Memory B cell (primary cell): ENCODE measurements around the gene CTNNB1.

Source experiments
- ATAC-seq: fragments of 150-1000 bp; cut with Tn5 transposase; 2 replicates; pipeline ENCODE4 v1.10.0; 2021; ENCODE audit warnings: low read depth, mild to moderate bottlenecking, moderate library complexity
- DNase-seq, 2 donors: peaks; one replicate each; pipeline ENCODE4 v3.0.0; 2022; ENCODE audit warnings: low spot score in 2 of 2
- H3K27ac Mint-ChIP-seq: one replicate; pipeline ENCODE4 v1.8.0; 2022; ENCODE audit warnings: mild to moderate bottlenecking, moderate library complexity, mixed read lengths
- H3K27me3 Mint-ChIP-seq: one replicate; pipeline ENCODE4 v1.8.0; 2022; ENCODE audit warnings: mixed read lengths
- H3K36me3 Mint-ChIP-seq: one replicate; pipeline ENCODE4 v1.8.0; 2022; ENCODE audit warnings: mild to moderate bottlenecking, mixed read lengths
- H3K4me1 Mint-ChIP-seq: one replicate; pipeline ENCODE4 v1.8.0; 2022; ENCODE audit warnings: mixed read lengths
- H3K4me3 Mint-ChIP-seq: one replicate; pipeline ENCODE4 v1.8.0; 2022; ENCODE audit warnings: mild to moderate bottlenecking, moderate library complexity, mixed read lengths
- H3K9me3 Mint-ChIP-seq: one replicate; pipeline ENCODE4 v1.8.0; 2022; ENCODE audit warnings: mixed read lengths

CTNNB1 gene

DNA sequence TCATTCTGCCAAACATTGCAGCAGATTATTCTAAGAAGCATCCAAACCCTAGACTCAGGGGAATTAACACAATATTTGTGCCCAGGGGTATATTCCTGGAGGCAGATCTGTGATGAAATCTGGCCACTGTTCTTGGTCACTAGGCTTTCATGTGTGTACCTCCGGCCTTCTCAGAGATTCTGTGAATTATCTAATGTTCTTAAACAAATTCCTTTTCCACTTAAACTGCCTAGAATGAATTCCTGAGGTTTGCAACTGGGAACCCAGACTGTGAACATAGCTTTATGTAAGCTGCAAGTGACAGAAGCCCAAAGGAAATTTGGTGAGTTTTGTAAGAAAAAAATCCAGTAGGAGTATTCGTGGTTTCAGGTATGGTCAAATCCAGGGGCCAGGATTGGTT, 20.7 kb upstream of the CTNNB1 start:
- Mint-ChIP-seq H3K36me3 (no peaks in the 10 kb centered on the region), H3K4me1 (no peaks in the 10 kb centered on the region), H3K9me3 (no peaks in the 10 kb centered on the region), H3K27me3 (peaks cover 13% of the 10 kb centered on the region), H3K27ac (no peak overlapping the region), H3K4me3 (no peak overlapping the region)
- ATAC-seq (no peak), DNase-seq (no peak)

DNA sequence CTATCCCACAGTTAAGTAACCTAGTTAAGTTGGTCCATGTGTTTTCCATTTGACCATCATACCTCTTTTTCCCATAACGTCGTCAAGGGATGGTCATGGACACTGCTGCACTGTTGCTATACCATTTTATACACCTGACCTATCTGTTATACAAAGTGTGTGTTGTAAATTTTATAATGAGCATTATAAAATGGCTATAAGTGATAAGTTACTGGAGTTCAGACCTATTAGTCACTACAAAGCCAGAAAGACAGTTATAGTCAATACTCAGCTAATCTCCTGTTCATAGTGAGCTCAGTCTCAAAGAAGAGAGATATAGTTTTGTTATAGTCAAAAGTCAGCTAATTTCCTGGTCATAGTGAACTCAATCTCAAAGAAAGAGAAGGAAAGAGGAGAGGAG, 18.9 kb upstream of the CTNNB1 start:
- H3K36me3 Mint-ChIP-seq, result no peaks in the 10 kb centered on the region
- DNase-seq (no peak), ATAC-seq (no peak)
- H3K9me3 Mint-ChIP-seq, result no peaks in the 10 kb centered on the region
- no peaks in the 10 kb centered on the region for H3K4me1 Mint-ChIP-seq
- no peak overlapping the region for H3K4me3 Mint-ChIP-seq
- H3K27me3 Mint-ChIP-seq, result peaks cover 10% of the 10 kb centered on the region
- H3K27ac Mint-ChIP-seq, result no peak overlapping the region

DNA sequence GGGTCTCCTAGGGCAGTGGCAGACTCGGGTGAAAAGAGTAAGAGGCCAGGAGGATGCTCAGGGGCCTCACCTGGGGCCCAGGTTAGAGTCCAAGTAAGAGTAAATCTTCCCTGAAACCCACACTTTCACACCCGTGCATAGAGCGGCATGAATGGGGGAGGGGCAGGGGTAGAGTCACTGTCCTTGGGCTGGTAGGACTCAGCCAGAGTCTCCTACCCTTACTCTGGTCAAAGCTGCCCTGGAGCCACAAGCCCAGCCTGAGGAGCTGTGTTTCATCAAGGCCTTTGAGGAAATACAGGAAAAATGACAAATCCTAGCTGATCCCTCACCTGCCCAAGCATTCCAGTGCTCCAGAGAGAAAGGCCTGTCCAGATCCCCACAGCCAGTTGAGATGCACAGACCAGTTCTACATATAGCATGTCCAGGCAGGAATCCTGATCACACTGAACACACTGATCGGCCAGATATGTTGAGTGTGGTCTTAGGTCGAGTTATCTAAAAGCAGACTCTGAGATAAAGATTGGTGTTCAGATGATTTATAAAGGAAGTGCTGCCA, 16.7 kb upstream of the CTNNB1 start:
- H3K4me1 Mint-ChIP-seq, result no peaks in the 10 kb centered on the region
- no peak for DNase-seq

DNA sequence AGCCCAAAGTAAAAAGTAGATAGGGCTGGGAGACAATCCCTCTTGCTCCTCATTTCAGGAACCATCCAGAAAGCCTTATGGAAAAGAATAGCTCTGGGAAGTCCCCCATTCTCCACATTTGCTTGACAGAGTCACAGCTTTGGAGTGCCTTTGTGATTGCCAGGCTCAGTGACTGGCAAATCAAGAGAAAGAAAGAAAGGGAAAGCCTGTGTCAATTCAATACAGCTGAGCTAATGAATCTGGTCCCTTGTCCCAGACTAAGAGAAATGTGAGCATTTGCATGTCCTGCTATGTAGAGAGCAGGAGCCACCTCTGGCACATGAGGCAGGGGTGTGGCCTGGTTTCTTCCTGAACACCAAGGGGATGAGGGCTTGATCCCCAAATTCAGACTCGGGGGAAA, 14.9 kb upstream of the CTNNB1 start:
- Mint-ChIP-seq H3K27ac (no peak overlapping the region), H3K4me3 (no peak overlapping the region), H3K9me3 (no peaks in the 10 kb centered on the region), H3K4me1 (no peaks in the 10 kb centered on the region), H3K27me3 (peaks cover 6% of the 10 kb centered on the region), H3K36me3 (no peaks in the 10 kb centered on the region)
- ATAC-seq (no peak), DNase-seq (no peak)

More for the DNA sequence above, 16.7 kb upstream of the CTNNB1 start:
- Mint-ChIP-seq H3K9me3 (no peaks in the 10 kb centered on the region), H3K27me3 (peaks cover 6% of the 10 kb centered on the region), H3K27ac (no peak overlapping the region), H3K4me3 (no peak overlapping the region), H3K36me3 (no peaks in the 10 kb centered on the region)
- no peak for ATAC-seq

DNA sequence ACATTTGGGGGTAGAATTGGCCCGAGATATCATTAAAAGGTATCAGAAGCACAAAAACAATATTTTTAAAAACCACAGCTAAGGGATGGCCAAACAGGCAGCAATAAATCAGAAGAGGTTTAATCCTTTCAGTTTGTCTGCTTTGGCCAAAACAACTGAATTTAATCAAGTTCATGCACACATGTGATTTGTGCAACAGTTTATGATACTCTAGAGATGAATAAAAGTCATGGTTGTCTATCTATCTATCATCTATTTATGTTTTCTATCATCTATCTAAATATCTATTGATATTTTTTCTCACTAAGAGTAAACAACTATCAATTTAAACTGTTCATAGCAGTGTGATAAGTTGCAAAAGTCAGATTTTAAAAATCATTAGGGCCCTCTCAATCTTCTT, 13.0 kb upstream of the CTNNB1 start:
- H3K9me3 Mint-ChIP-seq, result no peaks in the 10 kb centered on the region
- H3K4me1 Mint-ChIP-seq, result peaks cover 9% of the 10 kb centered on the region
- ATAC-seq (no peak), DNase-seq (no peak)
- no peak overlapping the region for H3K27ac Mint-ChIP-seq
- H3K36me3 Mint-ChIP-seq, result no peaks in the 10 kb centered on the region
- peaks cover 1% of the 10 kb centered on the region for H3K27me3 Mint-ChIP-seq
- H3K4me3 Mint-ChIP-seq, result no peak overlapping the region

DNA sequence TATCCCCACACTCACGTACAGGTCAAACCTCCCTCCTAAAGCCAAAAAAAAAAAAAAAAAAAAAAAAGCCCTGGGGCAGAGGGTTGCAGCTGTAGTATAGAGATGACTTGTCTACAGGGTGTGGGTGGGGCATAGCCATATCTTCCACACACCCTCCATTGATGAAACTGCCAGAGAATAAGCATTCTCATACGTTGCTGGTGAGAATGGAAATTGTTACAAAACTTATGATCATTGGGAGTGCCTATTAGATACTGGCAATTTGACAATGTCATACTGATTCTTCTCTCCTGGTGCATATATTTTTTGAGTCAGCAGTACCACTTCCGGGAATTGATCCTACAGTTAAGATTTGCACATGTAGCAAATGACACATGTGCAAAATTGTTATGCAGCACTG, 11.0 kb upstream of the CTNNB1 start:
- Mint-ChIP-seq H3K36me3 (no peaks in the 10 kb centered on the region), H3K27ac (no peak overlapping the region), H3K4me1 (peaks cover 9% of the 10 kb centered on the region), H3K4me3 (no peak overlapping the region), H3K27me3 (no peaks in the 10 kb centered on the region), H3K9me3 (no peaks in the 10 kb centered on the region)
- ATAC-seq (no peak), DNase-seq (no peak)

DNA sequence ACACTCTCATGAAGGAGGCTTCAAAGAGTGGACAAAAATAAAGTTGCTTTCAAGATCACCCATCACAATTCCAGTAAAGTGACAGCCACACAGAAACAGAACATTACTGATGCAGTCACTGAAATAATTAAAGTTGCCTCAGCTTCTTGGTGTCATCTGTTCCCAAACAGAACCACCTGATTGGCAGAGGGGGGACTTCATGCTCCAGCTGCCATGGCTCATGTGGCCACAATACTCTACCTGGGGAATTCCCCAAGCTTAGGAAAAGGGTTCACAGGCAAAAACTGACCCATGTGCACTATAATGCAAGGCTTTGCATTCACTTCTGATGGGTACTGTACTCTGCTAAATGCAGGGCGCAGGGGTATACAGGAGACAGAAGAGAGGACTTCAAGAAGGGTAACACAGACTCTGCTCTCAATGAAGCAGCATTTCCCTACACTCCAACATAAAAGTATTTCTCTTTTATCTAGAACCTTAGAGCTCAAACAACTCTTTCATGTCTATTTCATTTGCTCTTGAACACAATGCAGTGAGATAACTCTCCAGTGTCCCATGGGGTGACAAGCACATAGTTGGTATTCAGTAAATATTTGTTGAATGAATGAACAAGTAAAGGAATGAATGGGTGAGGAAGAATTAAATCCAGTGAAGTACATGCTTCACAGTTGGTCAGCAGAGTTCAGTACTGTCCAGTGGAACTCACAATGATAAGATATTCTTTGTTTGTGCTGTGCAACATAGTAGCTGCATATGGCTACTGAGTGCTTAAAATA, 8.6 kb upstream of the CTNNB1 start:
- Mint-ChIP-seq H3K27ac (no peak overlapping the region), H3K9me3 (no peaks in the 10 kb centered on the region), H3K36me3 (no peaks in the 10 kb centered on the region), H3K4me1 (peaks cover 9% of the 10 kb centered on the region), H3K4me3 (no peak overlapping the region), H3K27me3 (no peaks in the 10 kb centered on the region)
- DNase-seq (no peak), ATAC-seq (peak; percentile 88)

DNA sequence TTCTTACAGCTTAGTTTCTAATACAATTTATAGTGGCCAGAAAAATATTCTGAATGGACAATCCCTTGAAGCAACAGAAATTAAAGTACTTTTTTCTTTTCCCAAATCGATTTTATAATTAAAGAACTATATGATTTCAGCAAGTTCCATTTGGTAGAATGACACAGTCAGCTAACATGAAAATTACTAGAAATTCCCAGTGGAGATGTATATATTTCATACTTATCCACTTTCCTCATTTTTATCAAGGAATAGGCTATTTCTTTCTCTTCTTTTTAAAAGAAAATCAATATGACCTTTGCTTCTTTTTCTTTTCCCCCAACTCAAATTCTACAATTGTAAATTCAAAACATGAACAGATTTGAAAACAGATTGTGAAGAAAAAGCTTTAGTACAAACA, 6.4 kb upstream of the CTNNB1 start:
- H3K36me3 Mint-ChIP-seq, result no peaks in the 10 kb centered on the region
- no peaks in the 10 kb centered on the region for H3K27me3 Mint-ChIP-seq
- DNase-seq (no peak), ATAC-seq (no peak)
- no peak overlapping the region for H3K27ac Mint-ChIP-seq
- H3K4me3 Mint-ChIP-seq, result no peak overlapping the region
- H3K9me3 Mint-ChIP-seq, result no peaks in the 10 kb centered on the region
- peaks cover 9% of the 10 kb centered on the region for H3K4me1 Mint-ChIP-seq

DNA sequence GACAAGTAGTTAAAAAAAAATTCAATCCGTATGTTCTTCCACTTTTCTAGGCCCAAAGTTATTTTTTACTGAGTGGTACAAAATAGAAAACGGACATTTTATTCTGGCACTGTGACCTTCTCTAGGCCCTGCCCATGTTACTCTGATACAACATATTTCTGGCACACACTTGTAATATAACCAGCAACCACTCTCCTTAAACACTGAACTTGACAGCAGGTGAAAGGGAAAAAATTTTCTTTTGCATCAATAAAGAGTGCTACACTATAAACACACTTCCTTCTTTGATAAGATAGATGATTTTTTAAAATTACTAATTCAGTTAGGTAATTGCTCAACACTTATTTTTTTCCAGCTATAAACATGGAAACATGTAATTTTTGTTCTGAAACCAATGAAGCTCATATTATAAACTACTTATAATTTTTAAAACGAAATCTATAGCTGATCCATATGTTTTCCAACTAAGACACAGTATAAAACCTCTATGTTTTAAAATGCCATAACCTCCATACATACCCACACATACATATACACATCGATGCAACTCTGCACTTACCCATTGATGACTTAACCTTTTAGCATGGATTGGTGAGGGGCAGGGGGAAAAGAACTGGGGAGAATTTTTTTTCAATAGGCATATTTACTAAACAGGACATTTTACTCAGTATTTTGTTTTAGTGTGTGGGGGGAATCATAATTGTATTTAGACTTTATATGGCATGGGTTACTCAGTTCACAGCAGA, 5.3 kb upstream of the CTNNB1 start:
- no peak overlapping the region for H3K27ac Mint-ChIP-seq
- no peaks in the 10 kb centered on the region for H3K36me3 Mint-ChIP-seq
- H3K27me3 Mint-ChIP-seq, result no peaks in the 10 kb centered on the region
- ATAC-seq (no peak), DNase-seq (no peak)
- H3K9me3 Mint-ChIP-seq, result no peaks in the 10 kb centered on the region
- peaks cover 12% of the 10 kb centered on the region for H3K4me1 Mint-ChIP-seq
- no peak overlapping the region for H3K4me3 Mint-ChIP-seq

DNA sequence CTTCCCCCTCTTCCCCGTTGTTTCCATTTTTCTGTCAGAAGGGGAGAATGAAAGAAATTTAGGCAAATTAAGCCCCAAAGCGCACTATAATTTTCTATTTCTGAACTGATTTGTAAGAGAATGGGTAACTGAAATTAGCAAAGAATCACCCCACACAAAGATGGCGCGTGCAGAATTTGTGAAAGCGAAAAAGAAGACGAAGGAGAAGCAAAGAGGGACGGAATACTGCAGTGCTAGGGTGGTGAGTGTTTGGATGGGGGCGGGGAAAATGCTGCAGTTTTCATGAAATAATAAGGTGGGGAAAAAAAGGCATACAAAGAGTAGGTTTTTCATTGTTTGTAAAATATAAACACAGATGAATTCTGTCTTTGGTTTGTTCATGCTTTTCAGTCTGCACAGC, 4.6 kb upstream of the CTNNB1 start:
- Mint-ChIP-seq H3K9me3 (no peaks in the 10 kb centered on the region), H3K27me3 (no peaks in the 10 kb centered on the region)
- no peak for ATAC-seq

DNA sequence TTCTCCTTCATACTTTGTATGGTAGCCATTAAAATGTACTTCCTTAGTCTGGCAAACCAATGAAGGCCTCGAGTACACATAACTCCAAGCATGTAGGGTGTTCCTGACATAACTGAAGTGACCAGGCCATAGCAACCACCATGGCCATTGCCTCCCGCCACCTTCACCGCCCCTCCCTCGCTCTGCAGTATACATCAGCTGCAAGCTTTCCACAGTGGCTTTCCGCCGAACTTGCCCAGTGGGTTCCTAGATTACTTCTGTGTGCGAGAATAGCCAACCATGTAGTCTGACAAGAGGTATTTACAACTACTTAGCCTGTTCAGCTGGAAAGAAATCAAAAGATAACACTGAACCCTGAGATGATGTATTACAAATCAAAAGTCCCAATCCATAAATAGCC, 3.4 kb upstream of the CTNNB1 start:
- Mint-ChIP-seq H3K27me3 (no peaks in the 10 kb centered on the region), H3K27ac (no peak overlapping the region), H3K9me3 (no peaks in the 10 kb centered on the region), H3K4me3 (no peak overlapping the region), H3K4me1 (peaks cover 9% of the 10 kb centered on the region), H3K36me3 (peaks cover 2% of the 10 kb centered on the region)
- DNase-seq (no peak), ATAC-seq (no peak)

More for the DNA sequence above, 4.6 kb upstream of the CTNNB1 start:
- H3K27ac Mint-ChIP-seq, result no peak overlapping the region
- no peak for DNase-seq
- H3K4me1 Mint-ChIP-seq, result peaks cover 9% of the 10 kb centered on the region
- no peak overlapping the region for H3K4me3 Mint-ChIP-seq
- H3K36me3 Mint-ChIP-seq, result peaks cover 2% of the 10 kb centered on the region

DNA sequence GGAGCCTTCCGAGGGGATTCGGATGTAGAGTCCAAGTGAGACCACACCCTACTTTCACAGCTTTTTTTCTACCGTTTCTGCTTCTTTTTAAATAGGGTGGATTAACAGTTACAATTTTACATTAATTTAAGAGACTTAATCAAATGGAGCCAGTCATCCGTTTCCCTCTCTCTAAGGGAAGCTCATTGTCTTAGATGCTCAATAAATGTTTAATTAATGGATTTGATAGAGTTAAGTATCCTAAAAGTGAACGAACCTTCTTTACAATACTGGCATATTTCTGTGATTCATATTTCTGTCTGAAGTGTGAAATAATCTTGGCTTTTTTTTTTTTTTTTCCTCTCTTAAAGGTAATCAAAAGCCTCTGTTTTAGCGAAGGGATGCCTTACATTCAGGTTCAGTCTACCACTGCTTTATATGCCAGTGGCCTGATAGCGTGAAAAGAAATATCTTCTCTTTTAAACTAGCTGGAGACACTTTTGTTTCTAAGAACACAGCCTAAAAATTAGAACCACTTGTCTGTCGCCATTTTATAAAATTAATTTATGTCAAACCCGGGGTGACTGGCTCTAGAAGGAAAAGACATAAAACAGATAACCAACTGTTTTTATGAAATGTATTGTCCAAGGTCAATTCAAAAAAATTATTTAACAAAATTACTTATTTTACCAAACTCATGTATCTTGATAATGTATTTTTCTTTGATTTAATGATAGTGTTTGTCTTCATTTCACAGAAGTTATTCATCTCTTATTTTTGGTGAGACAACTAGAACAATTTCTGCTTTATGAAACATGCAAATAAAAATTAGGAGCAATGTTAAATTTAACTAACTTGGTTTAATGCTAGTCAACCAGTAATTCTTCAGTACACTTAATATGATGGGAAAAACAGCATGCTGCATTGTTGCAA, 2.5 kb upstream of the CTNNB1 start:
- H3K27me3 Mint-ChIP-seq, result no peaks in the 10 kb centered on the region

DNA sequence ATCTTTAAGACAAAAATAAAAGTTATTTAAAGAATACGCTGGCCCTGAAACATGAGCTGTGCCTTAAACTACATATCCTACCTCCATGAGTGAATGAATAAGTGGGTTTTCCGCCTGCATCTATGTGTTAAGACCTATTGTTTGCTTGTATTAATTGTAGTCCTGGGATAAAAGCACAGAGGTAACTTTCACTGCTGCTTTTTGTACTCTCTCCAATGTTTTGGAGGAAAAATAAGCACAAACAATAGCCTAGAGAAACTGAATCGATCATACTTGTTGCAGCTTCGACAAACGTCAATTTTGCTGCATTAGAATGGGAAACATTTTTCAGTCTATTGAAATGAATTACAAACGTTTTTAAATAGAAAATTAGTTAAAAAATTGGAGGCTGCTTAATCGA, 1.3 kb upstream of the CTNNB1 start:
- Mint-ChIP-seq H3K4me1 (peaks cover 21% of the 10 kb centered on the region), H3K27me3 (no peaks in the 10 kb centered on the region), H3K4me3 (peak overlapping the region; percentile 96), H3K27ac (peak overlapping the region; percentile 90), H3K36me3 (peaks cover 2% of the 10 kb centered on the region), H3K9me3 (no peaks in the 10 kb centered on the region)
- ATAC-seq, result no peak
- DNase-seq, result no peak

More for the DNA sequence above, 2.5 kb upstream of the CTNNB1 start:
- DNase-seq, result no peak
- Mint-ChIP-seq H3K27ac (no peak overlapping the region), H3K4me1 (peaks cover 13% of the 10 kb centered on the region), H3K4me3 (no peak overlapping the region), H3K36me3 (peaks cover 2% of the 10 kb centered on the region), H3K9me3 (no peaks in the 10 kb centered on the region)
- ATAC-seq, result no peak

DNA sequence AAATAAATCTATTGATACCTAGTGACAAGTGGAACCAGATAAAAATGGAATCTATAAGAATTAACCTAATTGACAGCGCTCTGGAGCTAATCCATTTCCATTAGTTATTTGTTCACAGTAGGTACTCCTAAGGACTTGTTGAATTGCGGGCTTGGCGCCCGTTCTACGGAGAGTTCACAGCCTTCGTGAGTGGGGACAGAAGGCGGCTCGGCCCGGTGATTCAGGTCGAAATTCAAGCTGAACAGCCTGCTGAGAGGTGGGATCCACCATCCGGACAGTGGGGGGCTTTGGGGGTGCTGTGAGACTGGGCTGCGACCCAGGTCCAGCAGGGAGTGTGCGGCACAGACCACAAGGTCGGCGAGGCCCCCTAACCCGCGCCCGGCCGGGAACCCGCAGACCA, 779 bp upstream of the CTNNB1 start:
- no peaks in the 10 kb centered on the region for H3K27me3 Mint-ChIP-seq
- H3K4me3 Mint-ChIP-seq, result peak overlapping the region; percentile 96
- peak overlapping the region; percentile 90 for H3K27ac Mint-ChIP-seq
- DNase-seq (peak in 1 of 2 donors; percentile 9), ATAC-seq (peak; percentile 2)
- H3K36me3 Mint-ChIP-seq, result peaks cover 2% of the 10 kb centered on the region
- H3K9me3 Mint-ChIP-seq, result no peaks in the 10 kb centered on the region
- peaks cover 23% of the 10 kb centered on the region for H3K4me1 Mint-ChIP-seq
